Activated T-helper 2 cell treated with anti-CD3 and anti-CD28 coated beads, Interferon-gamma antibody, Interleukin-2, Interleukin-4, amounts not matched to agents 10 μg/mL and 5 μg/mL and 100 μg/mL, durations not matched to agents 14 hours and 24 hours and 36 hours (primary cell): ENCODE measurements around the gene DNAJB14. TPM values are rescaled to one million over a fixed set of nuclear protein-coding genes. Genes with fewer than 3 reads are reported as not detected.

ENCODE experiments used
- DNase-seq: peaks from one replicate; pipeline ENCODE4 v3.0.0; 2021; ENCODE audit warnings: low spot score
- H3K27ac Mint-ChIP-seq: one replicate; pipeline ENCODE4 v1.8.0; 2021; ENCODE audit warnings: mixed read lengths
- H3K27me3 Mint-ChIP-seq: one replicate; pipeline ENCODE4 v1.8.0; 2021; ENCODE audit warnings: low read depth, mixed read lengths
- H3K36me3 Mint-ChIP-seq: one replicate; pipeline ENCODE4 v1.8.0; 2021; ENCODE audit warnings: low read depth, mixed read lengths
- H3K4me1 Mint-ChIP-seq: one replicate; pipeline ENCODE4 v1.8.0; 2021; ENCODE audit warnings: low read depth, mixed read lengths
- H3K4me3 Mint-ChIP-seq: one replicate; pipeline ENCODE4 v1.8.0; 2021; ENCODE audit warnings: low read depth, mild to moderate bottlenecking, moderate library complexity, mixed read lengths
- H3K9me3 Mint-ChIP-seq: one replicate; pipeline ENCODE4 v1.8.0; 2021; ENCODE audit warnings: mixed read lengths
- intact Hi-C: fragments of 100-400 bp; cut with micrococcal nuclease; formaldehyde crosslinking; loops from one replicate; pipeline ENCODE4 v1.15.1; 2023
- total RNA-seq: library from RNA; stranded (reverse); gene quantifications from 2 replicates; pipeline ENCODE4 v1.2.3, GENCODE V29; 2022

The DNAJB14 gene
- total RNA-seq, 1 donor from 2014 or later: 49.9 TPM

DNA sequence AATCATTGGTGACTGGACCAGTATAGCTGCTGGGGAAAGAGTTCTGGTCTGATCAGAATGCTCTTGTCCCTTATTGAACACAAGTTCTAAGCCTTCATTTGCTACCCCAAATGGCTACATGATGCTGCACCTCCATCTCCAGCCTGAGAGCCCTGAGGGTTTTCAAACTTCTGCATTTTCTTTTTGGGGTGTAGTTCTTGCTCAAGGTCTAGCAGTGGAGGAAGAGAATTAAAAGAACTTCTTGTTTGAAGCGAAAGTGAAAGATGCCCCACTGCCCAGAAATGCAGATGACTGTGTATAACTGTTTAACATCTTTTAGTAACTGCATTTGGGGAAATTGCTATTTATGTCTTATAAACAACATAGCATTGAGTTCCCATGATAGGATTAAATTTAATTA is 90.7 kb downstream of the DNAJB14 start:
- Mint-ChIP-seq H3K27ac (peak overlapping the region; percentile 83), H3K4me1 (peaks cover 68% of the 10 kb centered on the region), H3K27me3 (no peaks in the 10 kb centered on the region), H3K9me3 (no peaks in the 10 kb centered on the region), H3K4me3 (peak overlapping the region; percentile 3), H3K36me3 (peaks cover 57% of the 10 kb centered on the region)
- intact Hi-C loops: loop anchor here (1.0 to 10.0 kb wide), 3 partner anchors 8 to 1559 kb away; no protein-coding TSS in a partner anchor
- no peak for DNase-seq

DNA sequence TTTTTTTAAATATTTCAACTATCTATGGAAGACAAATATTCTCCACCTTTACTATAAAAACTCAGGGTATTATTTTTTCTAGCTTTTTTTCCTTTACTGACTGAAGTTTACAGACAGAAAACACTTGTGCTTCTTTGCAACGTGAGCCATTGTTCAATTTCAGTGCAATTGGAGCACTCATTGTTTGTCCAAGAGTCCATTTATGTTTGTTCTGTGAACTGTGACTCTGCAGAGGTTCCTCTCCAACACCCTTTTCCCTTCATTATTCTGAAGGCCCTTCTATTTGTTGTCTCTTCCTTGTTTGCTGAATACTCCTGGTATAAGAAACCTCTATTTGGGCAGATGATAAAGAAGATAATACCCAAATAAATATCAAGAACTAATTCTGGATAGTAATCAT is 92.4 kb downstream of the DNAJB14 start:
- Mint-ChIP-seq H3K9me3 (no peaks in the 10 kb centered on the region), H3K27ac (no peak overlapping the region), H3K4me3 (no peak overlapping the region), H3K27me3 (no peaks in the 10 kb centered on the region), H3K4me1 (peaks cover 70% of the 10 kb centered on the region), H3K36me3 (peaks cover 55% of the 10 kb centered on the region)
- no peak for DNase-seq
- intact Hi-C loops: loop anchor here (5.0 to 10.0 kb wide), 3 partner anchors 968 to 1561 kb away; no protein-coding TSS in a partner anchor

DNA sequence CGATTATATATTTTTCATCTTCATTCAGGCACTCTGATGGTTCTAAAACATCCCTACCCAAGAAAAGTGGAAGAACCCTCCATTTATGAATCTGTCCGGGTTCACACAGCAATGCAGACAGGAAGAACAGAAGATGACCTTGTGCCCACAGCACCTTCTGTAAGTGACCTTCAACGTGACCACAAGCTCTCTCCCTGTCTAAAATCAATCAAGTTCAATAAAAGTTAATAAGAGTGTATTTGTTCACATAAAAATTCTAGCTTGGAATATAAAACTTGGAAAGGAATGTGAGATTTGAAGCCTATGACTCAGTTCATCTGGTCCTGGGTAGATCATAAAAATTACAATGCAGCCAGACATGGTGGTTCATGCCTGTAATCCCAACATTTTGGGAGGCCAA is 93.2 kb downstream of the DNAJB14 start:
- intact Hi-C loops: loop anchor here (5.0 to 10.0 kb wide), 3 partner anchors 969 to 1562 kb away; no protein-coding TSS in a partner anchor
- Mint-ChIP-seq H3K27me3 (no peaks in the 10 kb centered on the region), H3K9me3 (no peaks in the 10 kb centered on the region), H3K4me1 (peaks cover 76% of the 10 kb centered on the region), H3K36me3 (peaks cover 52% of the 10 kb centered on the region), H3K4me3 (no peak overlapping the region), H3K27ac (peak overlapping the region; percentile 43)
- no peak for DNase-seq

DNA sequence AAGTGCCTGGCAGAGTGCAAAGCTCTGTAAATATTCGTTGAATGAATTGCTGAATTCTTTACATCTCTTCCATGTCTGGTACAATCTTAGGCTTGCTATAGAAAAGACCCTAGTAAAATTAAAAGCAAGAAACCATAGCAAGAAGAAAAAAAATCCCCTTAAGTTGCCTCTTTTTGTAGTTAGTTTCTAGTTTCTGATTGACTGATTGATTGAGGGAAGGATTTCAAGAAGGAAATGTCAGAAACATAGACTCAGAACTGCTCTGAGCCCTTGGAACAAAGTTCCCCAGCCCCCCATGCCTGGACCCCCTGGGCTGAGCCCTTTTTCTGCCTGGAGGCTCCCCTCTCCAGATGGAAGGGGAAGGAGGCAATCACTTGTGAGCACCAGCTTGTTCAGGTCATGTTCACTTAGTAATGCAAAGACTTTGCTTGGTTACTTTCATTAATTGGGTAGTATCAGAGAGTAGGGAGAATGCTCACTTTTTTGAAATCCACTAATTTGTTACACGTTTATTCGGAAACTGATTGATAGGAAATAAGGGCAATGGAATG is 94.1 kb downstream of the DNAJB14 start:
- Mint-ChIP-seq H3K27ac (peak overlapping the region; percentile 91), H3K9me3 (no peaks in the 10 kb centered on the region), H3K4me1 (peaks cover 78% of the 10 kb centered on the region), H3K4me3 (peak overlapping the region; percentile 37), H3K27me3 (no peaks in the 10 kb centered on the region), H3K36me3 (peaks cover 48% of the 10 kb centered on the region)
- no peak for DNase-seq
- intact Hi-C loops: loop anchor here (5.0 to 10.0 kb wide), 3 partner anchors 970 to 1563 kb away; no protein-coding TSS in a partner anchor

DNA sequence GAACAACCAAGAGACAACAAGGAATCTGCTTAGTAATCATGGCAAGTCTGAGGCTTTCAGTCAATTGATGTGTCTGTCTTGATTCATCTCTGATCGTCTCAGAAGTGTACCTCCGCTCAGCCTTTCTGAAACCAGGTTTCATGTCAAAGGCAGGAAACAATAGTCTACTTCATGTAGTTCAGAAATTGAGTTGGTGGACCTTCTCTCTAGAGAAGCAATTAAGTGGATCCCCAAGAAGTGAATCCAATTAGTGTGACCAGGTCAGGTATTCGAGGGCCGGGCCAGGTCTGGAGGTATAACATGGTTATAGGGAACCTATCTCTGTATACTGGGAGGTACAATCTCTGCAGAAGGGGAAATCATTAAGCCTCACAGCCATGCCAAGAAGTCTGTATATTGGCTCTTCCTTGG is 97.8 kb downstream of the DNAJB14 start:
- no peaks in the 10 kb centered on the region for H3K27me3 Mint-ChIP-seq
- no peak for DNase-seq
- peak overlapping the region; percentile 91 for H3K27ac Mint-ChIP-seq
- H3K4me1 Mint-ChIP-seq: peaks cover 75% of the 10 kb centered on the region
- peaks cover 31% of the 10 kb centered on the region for H3K36me3 Mint-ChIP-seq
- H3K4me3 Mint-ChIP-seq: peak overlapping the region; percentile 27
- intact Hi-C loops: loop anchor here (1.0 to 10.0 kb wide), 6 partner anchors 20 to 914 kb away; partner anchors contain the start of gene LAMTOR3
- H3K9me3 Mint-ChIP-seq: no peaks in the 10 kb centered on the region

DNA sequence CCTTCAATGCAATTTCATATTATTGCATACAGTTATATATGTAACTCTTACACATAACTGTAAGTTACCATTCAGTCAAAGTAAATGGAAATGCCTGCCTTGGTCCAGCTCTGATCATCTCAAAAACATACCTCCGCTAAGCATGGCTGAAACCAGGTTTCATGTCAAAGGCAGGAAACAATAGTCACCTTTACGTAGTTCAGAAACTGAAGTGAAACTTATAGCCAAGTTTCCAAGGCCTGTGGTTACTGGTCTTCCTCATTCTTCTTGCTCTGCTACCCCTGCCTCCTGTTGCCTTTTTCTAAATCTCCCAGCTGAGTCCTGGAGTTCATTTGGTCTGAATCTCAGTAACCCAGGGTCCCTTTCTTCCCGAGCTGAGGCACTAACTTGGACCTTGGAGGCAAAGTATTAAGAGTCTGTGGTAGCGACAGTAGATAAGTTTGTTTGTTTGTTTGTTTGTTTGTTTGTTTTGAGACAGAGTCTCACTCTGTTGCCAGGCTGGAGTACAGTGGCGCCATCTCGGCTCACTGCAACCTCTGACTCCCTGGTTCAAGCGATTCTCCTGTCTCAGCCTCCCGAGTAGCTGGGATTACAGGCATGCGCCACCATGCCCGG is 98.9 kb downstream of the DNAJB14 start:
- Mint-ChIP-seq H3K27me3 (no peaks in the 10 kb centered on the region), H3K9me3 (no peaks in the 10 kb centered on the region), H3K4me1 (peaks cover 64% of the 10 kb centered on the region), H3K36me3 (peaks cover 27% of the 10 kb centered on the region), H3K4me3 (peak overlapping the region; percentile 62), H3K27ac (peak overlapping the region; percentile 91)
- no peak for DNase-seq
- intact Hi-C loops: loop anchor here (1.0 to 10.0 kb wide), 6 partner anchors 9 to 913 kb away; partner anchors contain the start of gene DAPP1

DNA sequence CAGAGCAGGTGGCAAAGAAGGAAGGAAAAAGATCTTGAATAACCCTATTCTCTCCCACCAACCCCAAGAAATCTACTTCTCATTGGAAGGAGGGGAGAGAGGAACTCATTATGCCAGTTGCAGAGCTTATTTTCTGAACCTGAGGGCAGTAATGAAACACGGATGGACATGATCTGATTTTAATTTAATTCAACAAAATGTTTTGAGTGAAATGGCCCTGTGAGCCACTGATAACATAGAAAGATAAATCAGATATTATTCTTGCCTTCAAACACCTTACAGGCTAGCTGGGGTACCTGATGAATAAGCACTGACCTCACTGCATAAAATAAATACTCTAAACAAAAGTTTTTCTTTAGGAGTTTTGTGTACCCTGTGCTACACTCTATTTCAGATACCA is 99.5 kb downstream of the DNAJB14 start:
- Mint-ChIP-seq H3K4me1 (peaks cover 59% of the 10 kb centered on the region), H3K36me3 (peaks cover 29% of the 10 kb centered on the region), H3K27ac (peak overlapping the region; percentile 91), H3K27me3 (no peaks in the 10 kb centered on the region), H3K4me3 (peak overlapping the region; percentile 10), H3K9me3 (no peaks in the 10 kb centered on the region)
- DNase-seq: no peak
- intact Hi-C loops: loop anchor here (1.0 to 10.0 kb wide), 6 partner anchors 9 to 912 kb away; partner anchors contain the start of gene DAPP1

Other genes with a start within 250 kb of the DNAJB14 start
- 21.4 and 23.6 TPM in 2 replicates for gene DAPP1, start 129.8 kb downstream of the DNAJB14 start, total RNA-seq
- gene LAMTOR3, start 52.2 kb downstream of the DNAJB14 start, total RNA-seq: 27.1 and 28.8 TPM in 2 replicates
- gene H2AZ1, start 3.7 kb upstream of the DNAJB14 start, total RNA-seq: 446 and 466 TPM in 2 replicates
- gene DDIT4L, start 243.8 kb upstream of the DNAJB14 start, total RNA-seq: 3.3 TPM in 2 replicates